Right ventricle myocardium superior (tissue), 1 donor: ENCODE data around the gene LRRC14B. TPM values are rescaled to one million over a fixed set of nuclear protein-coding genes. Genes with fewer than 3 reads are reported as not detected.
A peak's percentile ranks its signal among the peaks of the same experiment; 100 is the strongest.
"Not testable (repeated sequence)": the region's sequence is repeated elsewhere in the genome, so short reads cannot be mapped to it uniquely, and the experiment has no call there.

Experiments
- ATAC-seq: fragments of 200-7000 bp; cut with Tn5 transposase; one replicate; pipeline ENCODE4 v1.9.1; 2020; ENCODE audit warnings: mild to moderate bottlenecking; ENCODE audit not compliant: poor library complexity
- DNase-seq: peaks from one replicate; pipeline ENCODE4 v3.0.0-alpha.2; 2020
- intact Hi-C: fragments of 100-400 bp; cut with DNase I; formaldehyde crosslinking; loops from one replicate; pipeline ENCODE4 v1.11.2; 2022
- total RNA-seq: library from RNA; stranded (reverse); fragmentation: NEBNext Ultra II Directional; extraction: Animal tissue kit (Norgen Biotek cat#: 25700); gene quantifications from one replicate; pipeline ENCODE4 v1.2.1, GENCODE V29; 2021
- donor health status: DM: no; HTN: yes; CAD: no; lungs with severe emphysema.

LRRC14B gene
- total RNA-seq, 1 donor from 2014 or later, result 103 TPM

GRCh38 chr5:218457-219291 lies 27.4 kb downstream of the LRRC14B start:
- ATAC-seq (peak; percentile 69), DNase-seq (peak; percentile 61)
- intact Hi-C loops, result no loop called here

GRCh38 chr5:219460-219863 lies 28.2 kb downstream of the LRRC14B start:
- DNase-seq (no peak), ATAC-seq (no peak)
- intact Hi-C loops, result no loop called here

DNA sequence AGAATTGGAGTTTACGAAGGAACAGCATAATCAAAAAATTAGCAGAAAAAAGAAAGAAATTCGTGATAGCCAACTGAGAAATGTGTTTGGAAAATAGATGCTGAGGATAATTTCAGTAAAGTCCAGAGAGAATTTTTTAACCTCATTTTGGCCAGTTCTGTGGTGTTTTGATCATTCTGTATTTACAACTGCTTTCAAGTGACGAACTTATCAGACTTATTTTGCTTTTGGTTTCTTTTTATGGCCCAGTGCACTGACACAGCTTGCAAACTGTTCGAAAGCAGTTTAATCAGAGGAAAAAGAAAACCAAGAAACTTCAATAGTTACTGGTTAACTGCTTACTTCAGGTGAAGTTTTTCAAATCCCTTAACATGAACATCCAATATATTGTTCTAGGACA lies 28.7 kb downstream of the LRRC14B start:
- ATAC-seq (no peak), DNase-seq (no peak)
- intact Hi-C loops, result no loop called here

- ATAC-seq, intact Hi-C loops, DNase-seq: not testable (repeated sequence)
Measured at GRCh38 chr5:222951-223715, 31.8 kb downstream of the LRRC14B start.

- DNase-seq, result no peak
- intact Hi-C loops, result no loop called here
- no peak for ATAC-seq
Measured at GRCh38 chr5:223791-224190, 32.5 kb downstream of the LRRC14B start.

GRCh38 chr5:225334-225733 lies 34.0 kb downstream of the LRRC14B start:
- ATAC-seq (no peak), DNase-seq (no peak)
- intact Hi-C loops, result no loop called here

GRCh38 chr5:227375-227774 lies 36.1 kb downstream of the LRRC14B start:
- DNase-seq, intact Hi-C loops, ATAC-seq: not testable (repeated sequence)

- intact Hi-C loops, result no loop called here
- DNase-seq (no peak), ATAC-seq (no peak)
Measured at GRCh38 chr5:228886-229285, 37.6 kb downstream of the LRRC14B start.

DNA sequence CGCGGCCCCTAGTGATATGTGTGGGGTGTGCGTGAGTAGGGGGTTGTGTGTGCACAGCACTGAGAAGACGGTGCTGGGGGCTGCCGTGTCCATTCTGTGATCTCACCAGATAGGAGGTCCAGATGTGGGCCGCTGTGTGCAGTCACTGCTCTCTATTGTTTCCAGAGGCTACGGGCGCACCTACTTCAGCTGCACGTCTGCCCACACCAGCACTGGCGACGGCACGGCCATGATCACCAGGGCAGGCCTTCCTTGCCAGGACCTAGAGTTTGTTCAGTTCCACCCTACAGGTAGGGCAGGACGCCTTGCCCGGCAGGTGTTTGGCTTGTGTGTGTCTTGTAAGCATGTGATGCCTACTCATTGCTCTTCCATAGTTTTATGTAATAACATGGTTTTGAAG lies 39.4 kb downstream of the LRRC14B start:
- ATAC-seq, result no peak
- no peak for DNase-seq

GRCh38 chr5:231661-232060 lies 40.4 kb downstream of the LRRC14B start:
- intact Hi-C loops, result no loop called here
- DNase-seq (no peak), ATAC-seq (no peak)

More for the DNA sequence above, 39.4 kb downstream of the LRRC14B start:
- intact Hi-C loops, result no loop called here

DNA sequence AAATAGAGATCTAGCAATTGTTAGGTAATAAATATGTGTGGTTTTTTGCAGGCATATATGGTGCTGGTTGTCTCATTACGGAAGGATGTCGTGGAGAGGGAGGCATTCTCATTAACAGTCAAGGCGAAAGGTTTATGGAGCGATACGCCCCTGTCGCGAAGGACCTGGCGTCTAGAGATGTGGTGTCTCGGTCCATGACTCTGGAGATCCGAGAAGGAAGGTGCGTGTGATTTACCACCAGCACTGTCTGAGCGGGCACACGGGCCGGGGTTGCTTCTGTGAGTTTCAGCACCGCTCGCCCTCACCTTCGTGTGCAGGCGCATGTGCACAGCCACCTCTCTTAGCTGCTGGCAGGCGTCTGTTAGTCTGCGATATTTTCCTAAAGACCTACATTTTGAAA lies 42.1 kb downstream of the LRRC14B start:
- DNase-seq, intact Hi-C loops, ATAC-seq: not testable (repeated sequence)

- DNase-seq, result no peak
- intact Hi-C loops, result no loop called here
- ATAC-seq, result no peak
Measured at GRCh38 chr5:234450-234849, 43.2 kb downstream of the LRRC14B start.

DNA sequence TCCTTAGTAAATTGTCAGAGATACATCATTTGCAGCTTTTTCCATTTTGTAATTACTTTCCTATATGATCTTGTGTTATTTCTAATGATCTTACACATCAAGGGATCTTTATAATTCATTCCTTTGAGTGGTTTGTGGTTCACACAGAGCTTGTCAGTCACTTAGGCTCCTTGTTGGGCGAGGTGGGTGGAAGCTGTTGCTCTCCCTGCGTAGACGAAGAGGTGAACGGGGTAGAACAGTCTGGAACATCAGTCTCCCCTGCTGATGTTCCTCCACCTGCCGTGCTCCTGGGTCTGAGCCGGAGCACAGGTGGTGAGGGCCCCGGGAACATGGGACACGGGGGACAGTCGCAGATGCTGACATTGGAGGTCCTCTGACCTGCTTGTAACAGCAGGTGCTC lies 44.2 kb downstream of the LRRC14B start:
- ATAC-seq, DNase-seq, intact Hi-C loops: not testable (repeated sequence)

DNA sequence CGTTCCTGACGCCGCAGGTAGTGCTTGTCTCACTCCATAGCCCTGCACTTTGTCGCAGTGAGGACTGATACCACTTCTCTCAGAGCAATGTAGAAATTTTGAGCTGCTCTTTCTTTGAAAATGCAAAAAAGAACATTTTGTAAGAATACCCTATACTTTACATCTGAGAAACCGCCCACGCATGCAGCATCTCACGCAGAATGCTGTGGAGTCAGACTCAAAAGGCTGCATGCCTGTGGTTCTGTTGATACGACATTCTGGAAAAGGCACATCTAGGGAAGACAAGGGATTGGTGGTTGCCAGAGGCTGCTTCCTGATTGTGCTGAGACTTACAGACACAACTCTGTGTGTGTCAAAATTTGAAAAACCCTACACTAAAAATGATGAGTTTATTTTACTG lies 46.6 kb downstream of the LRRC14B start:
- intact Hi-C loops, ATAC-seq, DNase-seq: not testable (repeated sequence)

GRCh38 chr5:240550-240949 lies 49.3 kb downstream of the LRRC14B start:
- intact Hi-C loops, DNase-seq: not testable (repeated sequence)
- peak; percentile 26 for ATAC-seq

DNA sequence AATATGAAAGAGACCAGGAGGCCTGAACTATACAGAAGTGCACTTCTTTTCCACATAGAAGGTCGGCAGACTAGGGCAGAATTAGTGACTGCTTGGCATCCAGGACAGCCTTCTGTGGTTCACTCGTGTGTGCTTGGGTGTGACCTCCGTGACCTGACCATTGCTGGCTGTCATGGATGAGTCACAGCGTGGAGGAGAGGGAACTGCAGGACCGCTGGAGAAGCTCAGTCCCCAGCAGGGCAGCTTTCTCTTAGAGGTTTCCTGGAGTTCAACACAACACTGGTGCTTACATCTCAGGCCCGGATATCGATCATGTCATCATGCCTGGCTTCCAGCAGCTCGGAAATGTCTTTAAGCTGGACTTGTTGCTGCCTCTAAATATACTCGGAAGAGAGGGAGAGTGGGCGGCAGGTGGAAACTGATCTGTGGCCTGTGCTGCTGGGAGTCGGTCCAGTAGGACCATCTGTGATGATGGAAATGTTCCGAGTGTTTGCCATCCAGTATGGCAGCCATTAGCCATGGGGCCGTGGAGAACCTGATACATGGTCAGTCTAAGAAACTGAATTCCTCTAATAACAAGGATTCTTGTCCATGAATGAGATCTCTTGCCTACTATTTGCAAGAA lies 49.9 kb downstream of the LRRC14B start:
- ATAC-seq, result peak; percentile 61
- intact Hi-C loops, DNase-seq: not testable (repeated sequence)

DNA sequence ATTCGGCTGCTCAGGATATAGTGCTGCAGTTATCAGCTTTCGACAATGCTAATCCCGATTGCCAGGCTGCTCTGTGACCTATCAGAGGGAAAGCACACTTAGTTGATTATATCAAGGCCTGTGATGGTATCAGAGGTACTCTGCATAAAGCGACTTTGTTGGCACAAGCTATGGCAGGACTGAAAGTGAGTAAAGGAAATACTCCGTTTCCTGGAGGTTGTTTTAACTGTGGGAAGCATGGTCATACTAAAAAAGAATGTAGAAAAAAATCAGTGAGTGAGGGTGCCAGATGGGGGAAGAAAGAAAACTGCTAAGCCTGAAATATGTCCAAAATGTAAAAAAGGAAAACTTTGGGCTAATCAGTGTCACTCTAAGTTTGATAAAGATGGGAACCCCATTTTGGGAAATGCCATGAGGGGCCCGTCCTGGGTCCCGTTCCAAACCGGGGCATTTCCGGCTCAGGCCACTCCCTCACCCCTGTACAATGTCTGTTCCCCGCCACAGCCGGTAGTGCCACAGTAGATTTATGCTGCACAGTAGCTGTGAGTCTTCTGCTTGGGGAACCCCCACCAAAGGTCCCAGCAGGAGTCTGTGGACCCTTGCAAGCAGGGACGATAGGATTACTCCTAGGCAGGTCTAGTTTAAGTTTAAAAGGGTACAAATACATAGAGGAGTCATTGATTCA lies 52.5 kb downstream of the LRRC14B start:
- intact Hi-C loops, result not testable (repeated sequence)

GRCh38 chr5:245717-246116 lies 54.4 kb downstream of the LRRC14B start:
- ATAC-seq, DNase-seq, intact Hi-C loops: not testable (repeated sequence)

More for the DNA sequence above, 52.5 kb downstream of the LRRC14B start:
- DNase-seq, ATAC-seq: not testable (repeated sequence)
